Left ventricle myocardium inferior (tissue), 1 donor: ENCODE measurements around the gene SUN2. TPM values are rescaled to one million over a fixed set of nuclear protein-coding genes. Genes with fewer than 3 reads are reported as not detected.
A peak's percentile ranks its signal among the peaks of the same experiment; 100 is the strongest.
"Not testable (repeated sequence)": the region's sequence is repeated elsewhere in the genome, so short reads cannot be mapped to it uniquely, and the experiment has no call there.

Source experiments
- DNase-seq: peaks from one replicate; pipeline ENCODE4 v3.0.0-alpha.2; 2020
- H3K27ac ChIP-seq: fragments of 200-600 bp; replicated peaks from 2 replicates; pipeline ENCODE4 v1.8.0; 2021
- H3K27me3 ChIP-seq: fragments of 200-600 bp; 2 replicates; pipeline ENCODE4 v1.8.0; 2021; ENCODE audit warnings: low read depth
- H3K36me3 ChIP-seq: fragments of 200-600 bp; 2 replicates; pipeline ENCODE4 v1.8.0; 2021
- H3K4me1 ChIP-seq: fragments of 200-600 bp; 2 replicates; pipeline ENCODE4 v1.8.0; 2021
- H3K4me3 ChIP-seq: fragments of 200-600 bp; 2 replicates; pipeline ENCODE4 v1.8.0; 2021; ENCODE audit warnings: mild to moderate bottlenecking, moderate library complexity
- H3K9me3 ChIP-seq: fragments of 200-600 bp; replicated peaks from 2 replicates; pipeline ENCODE4 v1.8.0; 2021
- CTCF ChIP-seq: fragments of 200-600 bp; IDR thresholded peaks from 2 replicates; pipeline ENCODE4 v1.8.0; 2021; ENCODE audit warnings: antibody characterized with exemption, mild to moderate bottlenecking, borderline replicate concordance
- intact Hi-C: fragments of 100-400 bp; cut with micrococcal nuclease; formaldehyde crosslinking; loops from one replicate; pipeline ENCODE4 v1.11.0; 2022
- long read RNA-seq: library from polyadenylated mRNA; unstranded; transcript quantifications from one replicate; pipeline ENCODE4 v2.0.0, GENCODE V29; 2021
- total RNA-seq: library from RNA; stranded (reverse); fragmentation: NEBNext Ultra II Directional; extraction: Animal tissue kit (Norgen Biotek cat#: 25700); gene quantifications from one replicate; pipeline ENCODE4 v1.2.1, GENCODE V29; 2021
- donor health status: DM: no; HTN: yes; CAD: no; lungs with severe emphysema.

The SUN2 gene, protein sequence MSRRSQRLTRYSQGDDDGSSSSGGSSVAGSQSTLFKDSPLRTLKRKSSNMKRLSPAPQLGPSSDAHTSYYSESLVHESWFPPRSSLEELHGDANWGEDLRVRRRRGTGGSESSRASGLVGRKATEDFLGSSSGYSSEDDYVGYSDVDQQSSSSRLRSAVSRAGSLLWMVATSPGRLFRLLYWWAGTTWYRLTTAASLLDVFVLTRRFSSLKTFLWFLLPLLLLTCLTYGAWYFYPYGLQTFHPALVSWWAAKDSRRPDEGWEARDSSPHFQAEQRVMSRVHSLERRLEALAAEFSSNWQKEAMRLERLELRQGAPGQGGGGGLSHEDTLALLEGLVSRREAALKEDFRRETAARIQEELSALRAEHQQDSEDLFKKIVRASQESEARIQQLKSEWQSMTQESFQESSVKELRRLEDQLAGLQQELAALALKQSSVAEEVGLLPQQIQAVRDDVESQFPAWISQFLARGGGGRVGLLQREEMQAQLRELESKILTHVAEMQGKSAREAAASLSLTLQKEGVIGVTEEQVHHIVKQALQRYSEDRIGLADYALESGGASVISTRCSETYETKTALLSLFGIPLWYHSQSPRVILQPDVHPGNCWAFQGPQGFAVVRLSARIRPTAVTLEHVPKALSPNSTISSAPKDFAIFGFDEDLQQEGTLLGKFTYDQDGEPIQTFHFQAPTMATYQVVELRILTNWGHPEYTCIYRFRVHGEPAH
- total RNA-seq, result 116 TPM
- long read RNA-seq, full-length matches to known transcripts, result 3 of 423 reads
- long read RNA-seq, partial matches to known transcripts, result 94 of 423 reads
- long read RNA-seq, other reads (novel, unspliced or antisense), result 326 of 423 reads

DNA sequence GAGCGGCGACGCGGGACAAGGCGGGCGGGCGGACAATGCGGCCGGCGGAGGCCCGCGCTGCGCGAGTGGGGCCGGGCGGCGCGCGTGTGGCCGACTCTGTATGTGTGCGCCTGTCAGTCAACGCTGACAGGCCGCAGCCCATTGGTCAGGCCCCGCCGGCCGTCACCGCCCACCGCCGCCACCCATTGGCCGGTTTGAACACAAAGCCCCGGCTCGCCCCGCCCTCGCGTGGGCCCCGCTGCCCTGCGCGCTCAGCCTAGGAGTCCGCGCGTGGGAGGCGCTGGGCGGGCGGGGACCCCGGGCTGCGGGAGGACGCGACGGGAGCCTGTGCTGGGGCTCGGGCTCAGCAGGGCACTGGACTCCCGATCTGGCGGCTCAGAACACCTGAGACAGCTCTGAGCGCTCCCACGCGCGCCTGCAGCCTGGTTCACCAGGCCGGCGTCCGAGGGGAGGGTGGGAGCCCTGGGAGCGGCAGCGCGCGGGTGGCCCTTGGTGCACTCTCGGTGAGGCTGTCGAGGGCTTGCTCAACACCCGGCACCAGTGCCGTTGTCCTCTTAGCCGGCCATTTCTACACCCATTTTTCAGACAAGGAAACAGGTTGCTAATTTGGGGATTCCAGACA, at the start of gene SUN2:
SUN2 (minus strand) TSS at position 88 of the 622 bp plus-strand sequence. CDS start 3,370 bp downstream, outside the sequence.
- H3K27ac ChIP-seq, result peak within 1 kb of the TSS; percentile 100
- no peak for TF ChIP-seq CTCF
- H3K9me3 ChIP-seq, result no peaks in the 10 kb centered on the region
- intact Hi-C loops, result no loop called here
- H3K27me3 ChIP-seq, result no peaks in the 10 kb centered on the region
- DNase-seq, result peak; percentile 95
- H3K4me1 ChIP-seq, result peaks cover 46% of the 10 kb centered on the region
- peaks cover 21% of the 10 kb centered on the region for H3K36me3 ChIP-seq
- H3K4me3 ChIP-seq, result peak within 1 kb of the TSS; percentile 79

GRCh38 chr22:38805041-38805593, 49.3 kb upstream of the SUN2 start:
- DNase-seq, H3K36me3 ChIP-seq, intact Hi-C loops, H3K27me3 ChIP-seq, H3K27ac ChIP-seq, H3K4me3 ChIP-seq, H3K4me1 ChIP-seq: not testable (repeated sequence)
- H3K9me3 ChIP-seq, result peaks cover 10% of the 10 kb centered on the region
- peak; percentile 15 for TF ChIP-seq CTCF

GRCh38 chr22:38802671-38803121, 46.9 kb upstream of the SUN2 start:
- no peak for TF ChIP-seq CTCF
- H3K27me3 ChIP-seq, result no peaks in the 10 kb centered on the region
- peaks cover 5% of the 10 kb centered on the region for H3K9me3 ChIP-seq
- H3K4me3 ChIP-seq, result no peak overlapping the region
- H3K27ac ChIP-seq, result peak overlapping the region; percentile 23
- intact Hi-C loops, result no loop called here
- peaks cover 7% of the 10 kb centered on the region for H3K4me1 ChIP-seq
- H3K36me3 ChIP-seq, result no peaks in the 10 kb centered on the region
- DNase-seq, result no peak

- H3K9me3 ChIP-seq, result peaks cover 5% of the 10 kb centered on the region
- H3K4me1 ChIP-seq, result peaks cover 9% of the 10 kb centered on the region
- no peak for TF ChIP-seq CTCF
- H3K4me3 ChIP-seq, result no peak overlapping the region
- no peak for DNase-seq
- intact Hi-C loops, result no loop called here
- no peaks in the 10 kb centered on the region for H3K36me3 ChIP-seq
- H3K27me3 ChIP-seq, result no peaks in the 10 kb centered on the region
- no peak overlapping the region for H3K27ac ChIP-seq
These were observed 43.6 kb upstream of the SUN2 start for GRCh38 chr22:38799265-38800002.
